Stimulated activated memory B cell treated with anti-CD40 and anti-IgM and Interleukin-4, amounts not matched to agents 10 μg/mL and 1 μg/mL and 100 μg/mL, for 72 hours (primary cell): Measurements from ENCODE around the gene SLC66A2.
"Not testable (repeated sequence)": the region's sequence is repeated elsewhere in the genome, so short reads cannot be mapped to it uniquely, and the experiment has no call there.

Experiments used
- ATAC-seq: fragments of 150-1000 bp; cut with Tn5 transposase; 2 replicates; pipeline ENCODE4 v1.10.0; 2021
- H3K27ac Mint-ChIP-seq: one replicate; pipeline ENCODE4 v1.8.0; 2022; ENCODE audit warnings: mild to moderate bottlenecking, mixed read lengths
- H3K27me3 Mint-ChIP-seq: one replicate; pipeline ENCODE4 v1.8.0; 2022; ENCODE audit warnings: mixed read lengths
- H3K36me3 Mint-ChIP-seq: one replicate; pipeline ENCODE4 v1.8.0; 2022; ENCODE audit warnings: mixed read lengths
- H3K4me1 Mint-ChIP-seq: one replicate; pipeline ENCODE4 v1.8.0; 2022; ENCODE audit warnings: mixed read lengths
- H3K4me3 Mint-ChIP-seq: one replicate; pipeline ENCODE4 v1.8.0; 2022; ENCODE audit warnings: mild to moderate bottlenecking, moderate library complexity, mixed read lengths
- H3K9me3 Mint-ChIP-seq: one replicate; pipeline ENCODE4 v1.8.0; 2022; ENCODE audit warnings: mixed read lengths

The SLC66A2 gene

GRCh38 chr18:79884294-79884962 lies 67.0 kb downstream of the SLC66A2 start:
- Mint-ChIP-seq H3K4me3 (no peak overlapping the region), H3K27me3 (no peaks in the 10 kb centered on the region)

GRCh38 chr18:79883461-79884293 lies 67.8 kb downstream of the SLC66A2 start:
- Mint-ChIP-seq H3K9me3 (peaks cover 6% of the 10 kb centered on the region), H3K4me3 (no peak overlapping the region), H3K4me1 (no peaks in the 10 kb centered on the region), H3K27me3 (no peaks in the 10 kb centered on the region), H3K27ac (no peak overlapping the region), H3K36me3 (no peaks in the 10 kb centered on the region)
- peak; percentile 52 for ATAC-seq

More at GRCh38 chr18:79884294-79884962, 67.0 kb downstream of the SLC66A2 start:
- Mint-ChIP-seq H3K36me3 (no peaks in the 10 kb centered on the region), H3K4me1 (no peaks in the 10 kb centered on the region), H3K9me3 (peaks cover 5% of the 10 kb centered on the region), H3K27ac (no peak overlapping the region)
- no peak for ATAC-seq

GRCh38 chr18:79882522-79883241 lies 68.8 kb downstream of the SLC66A2 start:
- Mint-ChIP-seq H3K4me1 (no peaks in the 10 kb centered on the region), H3K27ac (no peak overlapping the region), H3K4me3 (no peak overlapping the region), H3K27me3 (no peaks in the 10 kb centered on the region), H3K36me3 (no peaks in the 10 kb centered on the region), H3K9me3 (peaks cover 11% of the 10 kb centered on the region)
- peak; percentile 12 for ATAC-seq

- no peaks in the 10 kb centered on the region for H3K27me3 Mint-ChIP-seq
- no peak overlapping the region for H3K4me3 Mint-ChIP-seq
- no peaks in the 10 kb centered on the region for H3K36me3 Mint-ChIP-seq
- no peak overlapping the region for H3K27ac Mint-ChIP-seq
- H3K9me3 Mint-ChIP-seq = peaks cover 7% of the 10 kb centered on the region
- no peak for ATAC-seq
- no peaks in the 10 kb centered on the region for H3K4me1 Mint-ChIP-seq
These were observed 69.8 kb downstream of the SLC66A2 start for GRCh38 chr18:79881695-79882094.

GRCh38 chr18:79879566-79879965 lies 71.9 kb downstream of the SLC66A2 start:
- no peak for ATAC-seq
- no peak overlapping the region for H3K27ac Mint-ChIP-seq

GRCh38 chr18:79878741-79879378 lies 72.6 kb downstream of the SLC66A2 start:
- no peak overlapping the region for H3K27ac Mint-ChIP-seq
- no peak for ATAC-seq
- H3K4me1 Mint-ChIP-seq = no peaks in the 10 kb centered on the region
- peaks cover 7% of the 10 kb centered on the region for H3K9me3 Mint-ChIP-seq
- H3K4me3 Mint-ChIP-seq = no peak overlapping the region
- peaks cover 2% of the 10 kb centered on the region for H3K27me3 Mint-ChIP-seq
- H3K36me3 Mint-ChIP-seq = no peaks in the 10 kb centered on the region

More at GRCh38 chr18:79879566-79879965, 71.9 kb downstream of the SLC66A2 start:
- Mint-ChIP-seq H3K36me3 (no peaks in the 10 kb centered on the region), H3K4me1 (no peaks in the 10 kb centered on the region), H3K9me3 (peaks cover 7% of the 10 kb centered on the region), H3K4me3 (no peak overlapping the region), H3K27me3 (no peaks in the 10 kb centered on the region)

- H3K4me3 Mint-ChIP-seq, ATAC-seq, H3K27me3 Mint-ChIP-seq, H3K36me3 Mint-ChIP-seq, H3K4me1 Mint-ChIP-seq, H3K9me3 Mint-ChIP-seq, H3K27ac Mint-ChIP-seq: not testable (repeated sequence)
These were observed 73.2 kb downstream of the SLC66A2 start for GRCh38 chr18:79878246-79878645.

- no peak overlapping the region for H3K4me3 Mint-ChIP-seq
- no peaks in the 10 kb centered on the region for H3K4me1 Mint-ChIP-seq
- H3K9me3 Mint-ChIP-seq = peaks cover 7% of the 10 kb centered on the region
- H3K27ac Mint-ChIP-seq = no peak overlapping the region
- no peaks in the 10 kb centered on the region for H3K36me3 Mint-ChIP-seq
- ATAC-seq = no peak
- peaks cover 14% of the 10 kb centered on the region for H3K27me3 Mint-ChIP-seq
These were observed 74.0 kb downstream of the SLC66A2 start for GRCh38 chr18:79877163-79878091.

GRCh38 chr18:79876497-79876896 lies 75.0 kb downstream of the SLC66A2 start:
- Mint-ChIP-seq H3K27ac (no peak overlapping the region), H3K4me1 (no peaks in the 10 kb centered on the region), H3K27me3 (peaks cover 18% of the 10 kb centered on the region), H3K4me3 (no peak overlapping the region), H3K9me3 (peaks cover 7% of the 10 kb centered on the region), H3K36me3 (no peaks in the 10 kb centered on the region)
- ATAC-seq = no peak

GRCh38 chr18:79875931-79876461 lies 75.5 kb downstream of the SLC66A2 start:
- Mint-ChIP-seq H3K27ac (no peak overlapping the region), H3K36me3 (no peaks in the 10 kb centered on the region), H3K27me3 (peaks cover 18% of the 10 kb centered on the region), H3K4me3 (no peak overlapping the region), H3K4me1 (no peaks in the 10 kb centered on the region), H3K9me3 (peaks cover 7% of the 10 kb centered on the region)
- no peak for ATAC-seq

GRCh38 chr18:79875531-79875919 lies 75.9 kb downstream of the SLC66A2 start:
- no peaks in the 10 kb centered on the region for H3K4me1 Mint-ChIP-seq
- ATAC-seq = no peak
- H3K4me3 Mint-ChIP-seq = no peak overlapping the region
- H3K36me3 Mint-ChIP-seq = no peaks in the 10 kb centered on the region
- no peak overlapping the region for H3K27ac Mint-ChIP-seq
- H3K27me3 Mint-ChIP-seq = peaks cover 18% of the 10 kb centered on the region
- H3K9me3 Mint-ChIP-seq = peaks cover 7% of the 10 kb centered on the region

- Mint-ChIP-seq H3K9me3 (peaks cover 7% of the 10 kb centered on the region), H3K4me1 (no peaks in the 10 kb centered on the region), H3K36me3 (no peaks in the 10 kb centered on the region), H3K4me3 (no peak overlapping the region), H3K27ac (no peak overlapping the region), H3K27me3 (peaks cover 18% of the 10 kb centered on the region)
- ATAC-seq = no peak
These were observed 76.6 kb downstream of the SLC66A2 start for GRCh38 chr18:79874553-79875530.

GRCh38 chr18:79873449-79874110 lies 77.9 kb downstream of the SLC66A2 start:
- Mint-ChIP-seq H3K4me1 (no peaks in the 10 kb centered on the region), H3K36me3 (no peaks in the 10 kb centered on the region), H3K27me3 (peaks cover 18% of the 10 kb centered on the region), H3K9me3 (peaks cover 3% of the 10 kb centered on the region), H3K4me3 (no peak overlapping the region), H3K27ac (no peak overlapping the region)
- no peak for ATAC-seq
